Stomach (tissue), 9 donors: ENCODE measurements around the gene SH3PXD2A. TPM values are rescaled to one million over a fixed set of nuclear protein-coding genes. Genes with fewer than 3 reads are reported as not detected.
A peak's percentile ranks its signal among the peaks of the same experiment; 100 is the strongest.

Source experiments
- DNase-seq, 2 donors: peaks; one replicate each; pipeline versions ENCODE4 v3.0.0 to v3.0.0-alpha.2; 2013 to 2019
- H3K27ac ChIP-seq, 5 donors: fragments of 200-600 bp in 4 of 5; sonication (generic) in 4 of 5; one replicate each; pipeline ENCODE4 v1.5.1; 2013 to 2019; ENCODE audit warnings: mild to moderate bottlenecking in 1 of 5, moderate library complexity in 1 of 5
- H3K27me3 ChIP-seq, 3 donors: fragments of 200-600 bp; sonication (generic); one replicate each; pipeline ENCODE4 v1.5.1; 2017 to 2019; ENCODE audit warnings: mixed run types in 1 of 3
- H3K36me3 ChIP-seq, 4 donors: fragments of 200-600 bp; sonication (generic); 1 replicate in 3 of 4; 2 replicates in 1 of 4; pipeline ENCODE4 v1.5.1; 2016 to 2019
- H3K4me1 ChIP-seq, 4 donors: fragments of 200-600 bp; sonication (generic); one replicate each; pipeline ENCODE4 v1.5.1; 2016 to 2019
- H3K4me3 ChIP-seq, 4 donors: fragments of 200-600 bp; sonication (generic) in 3 of 4; one replicate each; pipeline ENCODE4 v1.5.1; 2016 to 2019; ENCODE audit warnings: mild to moderate bottlenecking in 1 of 4
- H3K9me3 ChIP-seq, 4 donors: fragments of 200-600 bp; sonication (generic); one replicate each; pipeline ENCODE4 v1.5.1; 2016 to 2019
- EP300 ChIP-seq: sonication (generic); formaldehyde crosslinking; IDR thresholded peaks from one replicate; pipeline ENCODE4 v1.6.1; 2017; ENCODE audit warnings: antibody characterized with exemption
- POLR2A ChIP-seq, 4 donors: fragments of 450-650 bp; IDR thresholded peaks; one replicate each; pipeline ENCODE4 v1.6.1; 2016; ENCODE audit warnings: antibody characterized with exemption in 4 of 4, control low read depth in 2 of 4, mild to moderate bottlenecking in 1 of 4, moderate library complexity in 1 of 4
- POLR2AphosphoS5 ChIP-seq, 3 donors: sonication (generic); formaldehyde crosslinking; IDR thresholded peaks; one replicate each; pipeline ENCODE4 v1.6.1; 2016; ENCODE audit warnings: antibody characterized with exemption in 3 of 3
- WGBS, 5 donors: extraction: QIAGEN DNeasy Blood & Tissue Kit in 3 of 5; methylation state at CpG; one replicate each; pipeline versions ENCODE4 v1.1.5 to v1.1.7; 2013 to 2018; 5-methylcytosine and 5-hydroxymethylcytosine counted together
- intact Hi-C: fragments of 100-400 bp; cut with DNase I; formaldehyde crosslinking; loops from one replicate; pipeline ENCODE4 v1.15.1; 2023; ENCODE audit warnings: low total_unique reads
- polyA plus RNA-seq, 3 donors: library from polyadenylated mRNA; stranded (reverse); fragments of 200-250 nt; gene quantifications; one replicate each; pipeline ENCODE4 v1.2.3, GENCODE V29; 2013
- total RNA-seq, 5 donors: library from RNA; depleted of rRNA; stranded (reverse); fragments of >200 nt; gene quantifications; one replicate each; pipeline versions ENCODE4 v1.1.0 to v1.2.3, GENCODE V29; 2014 to 2016
- TF ChIP-seq, protein P1 (sequence below), 7 experiments: fragments of 450-650 bp in 4 of 7; fragments of 200-600 bp in 3 of 7; sonication (generic) in 3 of 7; IDR thresholded peaks; one replicate each; pipeline ENCODE4 v1.5.1; 2016 to 2019; ENCODE audit warnings: antibody characterized with exemption in 7 of 7, control low read depth in 2 of 7, mild to moderate bottlenecking in 1 of 7
- donor health status: healthy with polysubstance abuse.
- donor health status: Bipolar disorder and iron deficiency.
- donor health status: healthy.

SH3PXD2A gene
- total and polyA plus RNA-seq, 8 donors: 12.8 to 51.6 (median 24.0) TPM

DNA sequence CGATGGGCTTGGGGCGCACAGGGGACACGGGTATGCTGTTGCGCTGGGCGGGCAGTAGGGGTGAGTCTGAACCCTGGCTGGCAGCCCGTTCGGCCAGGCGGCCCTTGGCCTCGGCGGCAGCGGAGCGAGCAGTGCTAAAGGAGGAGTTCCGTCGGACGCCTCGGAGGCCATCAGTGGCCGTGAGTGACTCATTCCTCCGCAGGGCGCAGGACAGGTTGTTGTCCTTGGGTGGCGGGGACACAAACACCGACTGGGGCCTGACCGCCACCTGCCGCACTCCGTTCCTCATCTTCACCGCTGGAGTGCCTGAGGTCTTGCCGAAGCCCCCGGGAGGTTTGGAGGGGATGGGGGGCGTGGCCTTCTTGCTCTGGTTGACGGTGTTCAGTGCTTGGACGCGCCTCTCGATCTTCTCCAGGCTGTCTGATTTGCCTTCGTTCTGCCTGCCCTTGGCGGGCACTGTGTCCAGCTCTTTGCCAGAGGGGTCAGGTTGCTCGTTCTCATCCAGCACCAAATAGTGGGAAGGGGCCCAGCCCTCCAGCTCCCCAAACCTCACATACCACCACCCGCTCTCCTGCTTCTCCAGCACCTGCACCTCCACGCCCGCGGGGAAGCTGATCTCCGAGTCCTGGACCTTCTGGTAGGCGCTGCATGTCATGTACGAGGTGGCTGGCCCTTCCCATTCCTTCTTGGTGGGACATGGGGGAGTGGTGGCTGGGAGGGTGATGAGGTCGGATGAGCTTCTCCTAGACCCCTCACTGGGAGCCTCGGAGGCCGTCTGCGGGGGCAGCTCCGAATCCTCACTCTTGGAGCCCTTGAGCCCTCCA lies 253.1 kb downstream of the SH3PXD2A start:
- Histone ChIP-seq H3K36me3 (peaks cover 11 to 43% (median 36%) of the 10 kb centered on the region in 4 donors), H3K4me1 (peaks cover 0 to 33% (median 18%) of the 10 kb centered on the region in 4 donors), H3K27ac (peak overlapping the region in 1 of 5 donors; percentile 68), H3K27me3 (no peaks in the 10 kb centered on the region), H3K4me3 (no peak overlapping the region), H3K9me3 (no peaks in the 10 kb centered on the region)
- intact Hi-C loops: no loop called here
- WGBS, 5 donors: 90 to 94% (median 92%) methylated on average over 35 to 47 of the region's 47 CpGs
- no peak for DNase-seq
- TF ChIP-seq, protein P1, sequence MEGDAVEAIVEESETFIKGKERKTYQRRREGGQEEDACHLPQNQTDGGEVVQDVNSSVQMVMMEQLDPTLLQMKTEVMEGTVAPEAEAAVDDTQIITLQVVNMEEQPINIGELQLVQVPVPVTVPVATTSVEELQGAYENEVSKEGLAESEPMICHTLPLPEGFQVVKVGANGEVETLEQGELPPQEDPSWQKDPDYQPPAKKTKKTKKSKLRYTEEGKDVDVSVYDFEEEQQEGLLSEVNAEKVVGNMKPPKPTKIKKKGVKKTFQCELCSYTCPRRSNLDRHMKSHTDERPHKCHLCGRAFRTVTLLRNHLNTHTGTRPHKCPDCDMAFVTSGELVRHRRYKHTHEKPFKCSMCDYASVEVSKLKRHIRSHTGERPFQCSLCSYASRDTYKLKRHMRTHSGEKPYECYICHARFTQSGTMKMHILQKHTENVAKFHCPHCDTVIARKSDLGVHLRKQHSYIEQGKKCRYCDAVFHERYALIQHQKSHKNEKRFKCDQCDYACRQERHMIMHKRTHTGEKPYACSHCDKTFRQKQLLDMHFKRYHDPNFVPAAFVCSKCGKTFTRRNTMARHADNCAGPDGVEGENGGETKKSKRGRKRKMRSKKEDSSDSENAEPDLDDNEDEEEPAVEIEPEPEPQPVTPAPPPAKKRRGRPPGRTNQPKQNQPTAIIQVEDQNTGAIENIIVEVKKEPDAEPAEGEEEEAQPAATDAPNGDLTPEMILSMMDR (IDR thresholded peaks at IDR 0.05): no peak
- TF ChIP-seq POLR2AphosphoS5 (IDR thresholded peaks at IDR 0.05) (no peak), EP300 (no peak), POLR2A (IDR thresholded peaks at IDR 0.05) (no peak)

DNA sequence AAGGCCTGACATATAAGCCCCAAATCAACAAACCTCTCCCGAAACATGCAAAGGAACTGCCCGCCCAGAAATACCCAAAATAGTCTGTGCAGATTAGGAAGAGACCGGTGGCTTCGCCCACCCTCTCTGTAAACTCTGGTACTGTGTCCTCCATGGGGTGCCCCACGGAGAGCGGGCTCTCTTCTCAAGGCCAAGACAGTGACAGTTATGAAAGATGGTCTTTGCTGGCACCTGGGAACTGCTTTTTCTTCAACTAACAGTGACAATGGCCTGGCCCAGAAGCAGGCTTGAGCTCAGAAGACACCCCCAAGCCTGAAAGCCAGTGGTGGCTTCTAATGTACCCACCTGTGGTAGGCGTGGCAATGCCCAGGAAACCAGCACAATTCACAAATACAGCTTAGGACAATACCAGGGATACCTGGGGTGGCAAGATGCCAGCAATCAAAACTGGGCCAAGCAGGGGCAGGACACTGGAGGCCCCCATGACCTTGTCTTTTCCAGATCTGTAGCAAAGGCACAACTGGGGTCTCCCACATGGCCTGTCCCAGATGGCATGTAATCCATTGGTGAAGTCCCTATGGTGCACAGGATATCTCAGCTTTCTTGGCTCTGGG lies 254.3 kb downstream of the SH3PXD2A start:
- H3K4me3 ChIP-seq: no peak overlapping the region
- TF ChIP-seq, protein P1 (IDR thresholded peaks at IDR 0.05): no peak
- TF ChIP-seq POLR2A (IDR thresholded peaks at IDR 0.05) (no peak), POLR2AphosphoS5 (IDR thresholded peaks at IDR 0.05) (no peak), EP300 (no peak)
- no peaks in the 10 kb centered on the region for H3K27me3 ChIP-seq
- H3K36me3 ChIP-seq: peaks cover 11 to 43% (median 32%) of the 10 kb centered on the region in 4 donors
- WGBS, 5 donors: 64 to 84% (median 78%) methylated on average over 7 of the region's 7 CpGs
- H3K9me3 ChIP-seq: no peaks in the 10 kb centered on the region
- intact Hi-C loops: no loop called here
- DNase-seq: no peak
- peaks cover 0 to 33% (median 18%) of the 10 kb centered on the region in 4 donors for H3K4me1 ChIP-seq
- peak overlapping the region in 3 of 5 donors; percentile 38 to 68 (median 66) for H3K27ac ChIP-seq

DNA sequence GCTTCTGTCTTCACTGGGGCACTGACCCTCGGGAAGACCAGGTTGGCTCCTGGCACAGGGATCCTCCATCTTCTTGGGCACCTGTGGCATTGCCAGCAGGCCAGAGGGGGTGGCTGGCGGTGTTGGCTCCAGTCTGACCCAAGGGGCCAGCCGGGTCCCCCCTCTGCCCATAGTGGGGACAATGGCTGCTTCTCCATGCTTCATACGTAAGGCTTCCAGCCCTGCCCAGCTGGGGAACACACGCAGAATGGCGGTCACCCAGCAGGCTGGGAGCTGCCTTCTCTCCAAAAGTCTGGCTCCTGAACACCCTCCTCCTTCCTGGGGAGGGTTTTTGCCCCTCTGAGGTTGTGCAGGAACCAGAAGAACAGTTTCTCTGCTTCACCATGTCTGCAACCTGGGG lies 255.1 kb downstream of the SH3PXD2A start:
- WGBS, 5 donors: 71 to 83% (median 82%) methylated on average over 5 to 6 of the region's 6 CpGs
- Histone ChIP-seq H3K4me3 (no peak overlapping the region), H3K27ac (peak overlapping the region in 3 of 5 donors; percentile 38 to 68 (median 66)), H3K9me3 (no peaks in the 10 kb centered on the region), H3K36me3 (peaks cover 11 to 40% (median 32%) of the 10 kb centered on the region in 4 donors), H3K4me1 (peaks cover 0 to 33% (median 18%) of the 10 kb centered on the region in 4 donors), H3K27me3 (no peaks in the 10 kb centered on the region)
- intact Hi-C loops: no loop called here
- TF ChIP-seq, protein P1 (IDR thresholded peaks at IDR 0.05): no peak
- TF ChIP-seq EP300 (no peak), POLR2A (IDR thresholded peaks at IDR 0.05) (no peak), POLR2AphosphoS5 (IDR thresholded peaks at IDR 0.05) (no peak)
- DNase-seq: no peak

DNA sequence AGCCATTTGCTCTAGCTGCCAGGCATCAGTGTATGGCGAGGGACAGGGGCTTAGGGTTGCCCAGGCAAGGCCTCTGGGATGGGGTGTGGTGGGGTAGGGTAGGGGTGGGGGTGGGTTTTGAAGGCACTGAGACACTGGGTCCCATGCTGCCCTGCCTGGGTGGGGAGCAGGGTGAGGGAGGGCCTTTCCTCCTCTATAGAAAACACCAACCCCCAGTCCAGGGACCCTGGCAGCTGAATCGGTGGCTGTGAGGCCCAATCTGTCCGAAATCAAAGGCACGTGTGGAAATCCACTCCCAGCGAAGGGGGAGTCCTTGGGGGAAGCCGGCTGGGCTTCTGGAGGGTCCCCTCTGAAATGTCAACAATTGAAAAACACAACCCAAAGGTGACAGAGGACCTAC lies 255.5 kb downstream of the SH3PXD2A start:
- WGBS, 5 donors: 57 to 83% (median 71%) methylated on average over 6 of the region's 6 CpGs
- peak overlapping the region in 3 of 5 donors; percentile 38 to 68 (median 66) for H3K27ac ChIP-seq
- no peak for TF ChIP-seq EP300
- no peak for TF ChIP-seq POLR2A (IDR thresholded peaks at IDR 0.05)
- TF ChIP-seq, protein P1 (IDR thresholded peaks at IDR 0.05): no peak
- TF ChIP-seq POLR2AphosphoS5 (IDR thresholded peaks at IDR 0.05): no peak

More for the DNA sequence above, 255.5 kb downstream of the SH3PXD2A start:
- H3K4me1 ChIP-seq: peaks cover 0 to 33% (median 18%) of the 10 kb centered on the region in 4 donors
- no peak for DNase-seq
- H3K9me3 ChIP-seq: no peaks in the 10 kb centered on the region
- intact Hi-C loops: loop anchor here (5.0 kb wide), 1 partner anchor 87 kb away; no protein-coding TSS in a partner anchor
- no peak overlapping the region for H3K4me3 ChIP-seq
- H3K36me3 ChIP-seq: peaks cover 11 to 36% (median 30%) of the 10 kb centered on the region in 4 donors
- no peaks in the 10 kb centered on the region for H3K27me3 ChIP-seq
